Measurements from ENCODE around the gene COQ9.

DNA sequence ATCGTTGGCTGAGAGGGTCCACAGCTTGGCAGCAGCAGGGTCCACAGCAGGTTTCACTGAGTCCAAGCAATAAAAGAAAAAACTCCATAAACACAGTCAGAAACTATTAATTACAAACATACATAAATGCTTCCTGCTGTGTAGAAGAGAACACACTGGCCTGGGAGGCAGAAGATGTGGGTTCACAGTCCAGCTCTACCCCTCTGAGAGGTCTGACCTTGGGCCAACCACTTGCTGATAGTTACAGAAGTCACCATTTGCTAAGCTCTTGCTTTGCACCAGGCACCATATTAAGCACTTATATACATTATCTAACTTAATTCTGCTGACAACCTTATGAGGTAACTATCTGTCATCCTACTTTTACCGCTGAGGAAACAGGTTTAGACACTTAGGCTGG lies 14.8 kb upstream of the COQ9 start:
- TF ChIP-seq POLR2A (IDR thresholded peaks at IDR 0.05; ENCODE audit: low read depth, low read length) (no peak), POLR2AphosphoS5 (IDR thresholded peaks at IDR 0.05; ENCODE audit: low read depth, low read length) (no peak)
